HepG2 (cell line): ENCODE results near the gene DDAH1. TPM values are rescaled to one million over a fixed set of nuclear protein-coding genes. Genes with fewer than 3 reads are reported as not detected.
A peak's percentile ranks its signal among the peaks of the same experiment; 100 is the strongest.

Source experiments
- ATAC-seq: fragments of 200-7000 bp; cut with Tn5 transposase; 3 replicates; pipeline ENCODE4 v1.9.1; 2020; ENCODE audit warnings: mild to moderate bottlenecking, moderate library complexity
- BruUV-seq: library from RNA; stranded (reverse); fragments of 400-500 nt; replicated peaks from 2 replicates; lab custom pipeline; 2021; lab: Mats Ljungman, UMichigan
- CTCF ChIA-PET: fragments of 300-600 bp; formaldehyde crosslinking; extraction: SDS; loops from one replicate; lab custom pipeline; 2021; ENCODE audit warnings: low total read pairs, inconsistent platforms, low intra/inter-chr PET ratio; lab: Yijun Ruan, JAX
- POLR2A ChIA-PET: fragments of 350-600 bp; sonication (Branson Sonifier 250); formaldehyde crosslinking; loops from one replicate; lab custom pipeline; 2020; ENCODE audit warnings: antibody characterized with exemption, inconsistent platforms; lab: Yijun Ruan, JAX
- DNase-seq: peaks from one replicate; pipeline ENCODE4 v3.0.0-alpha.2; 2015; ENCODE audit warnings: low spot score
- FAIRE-seq: peaks from 3 replicates; lab custom pipeline; 2011; peaks lifted over from hg19 to GRCh38; lab: Jason Lieb, UNC
- H2AFZ ChIP-seq: one replicate; pipeline ENCODE4 v1.6.1; 2011; ENCODE audit warnings: low read length, inconsistent platforms
- H3K27ac ChIP-seq: fragments of 300-600 bp; 3 replicates; pipeline ENCODE4 v1.8.0; 2011; ENCODE audit warnings: mixed run types, mild to moderate bottlenecking, mixed read lengths, low read length, inconsistent platforms; ENCODE audit not compliant: insufficient read depth; ENCODE audit errors: extremely low read length
- H3K27me3 ChIP-seq, 2 experiments: fragments of 200-600 bp in 1 of 2; 2 replicates in 1 of 2; 3 replicates in 1 of 2; pipeline versions ENCODE4 v1.6.0 to v1.8.0; 2011; ENCODE audit warnings: low read length in 2 of 2, mild to moderate bottlenecking in 2 of 2, moderate library complexity in 2 of 2, inconsistent platforms in 1 of 2; ENCODE audit not compliant: insufficient read depth in 2 of 2, control insufficient read depth in 1 of 2
- H3K36me3 ChIP-seq, 2 experiments: fragments of 200-600 bp in 1 of 2; replicated peaks in 1 of 2; 2 replicates in 1 of 2; 3 replicates in 1 of 2; pipeline versions ENCODE4 v1.5.1 to v1.8.0; 2011; ENCODE audit warnings: low read length in 2 of 2, inconsistent platforms in 1 of 2; ENCODE audit not compliant: insufficient read depth in 2 of 2, control insufficient read depth in 1 of 2
- H3K4me1 ChIP-seq: 2 replicates; pipeline ENCODE4 v1.5.1; 2012; ENCODE audit warnings: low read length, inconsistent platforms; ENCODE audit not compliant: insufficient read depth
- H3K4me2 ChIP-seq: 2 replicates; pipeline ENCODE4 v1.6.0; 2011; ENCODE audit warnings: low read depth, low read length, inconsistent platforms
- H3K4me3 ChIP-seq, 3 experiments: fragments of 200-600 bp in 1 of 3; sonication (generic), shearing (Covaris generic) in 1 of 3; replicated peaks in 1 of 3; 2 replicates each; pipeline ENCODE4 v1.5.1; 2011 to 2016; ENCODE audit warnings: low read length in 3 of 3, inconsistent platforms in 2 of 3, low read depth in 2 of 3, mild to moderate bottlenecking in 2 of 3, control low read depth in 1 of 3, mixed read lengths in 1 of 3; ENCODE audit not compliant: insufficient read depth in 1 of 3
- H3K79me2 ChIP-seq: one replicate; pipeline ENCODE4 v1.6.1; 2011; ENCODE audit warnings: low read length, inconsistent platforms; ENCODE audit not compliant: insufficient read depth
- H3K9ac ChIP-seq: 2 replicates; pipeline ENCODE4 v1.6.0; 2011; ENCODE audit warnings: mild to moderate bottlenecking, low read depth, low read length, inconsistent platforms; ENCODE audit not compliant: insufficient read depth
- H3K9me3 ChIP-seq: 2 replicates; pipeline ENCODE4 v1.5.1; 2012; ENCODE audit warnings: mild to moderate bottlenecking, low read length
- H4K20me1 ChIP-seq: 2 replicates; pipeline ENCODE4 v1.6.0; 2011; ENCODE audit warnings: inconsistent platforms, mild to moderate bottlenecking, low read length, moderate library complexity; ENCODE audit not compliant: insufficient read depth
- TIGD3 ChIP-seq: sonication (generic); formaldehyde crosslinking; IDR thresholded peaks from 2 replicates; pipeline ENCODE4 v1.5.1; 2020; ENCODE audit warnings: mild to moderate bottlenecking, missing genetic modification reagents, borderline replicate concordance
- ZNF101 ChIP-seq: sonication (generic); formaldehyde crosslinking; IDR thresholded peaks from 2 replicates; pipeline ENCODE4 v1.4.0; 2020; ENCODE audit warnings: mild to moderate bottlenecking, low read depth, missing genetic modification reagents, borderline replicate concordance
- ZNF629 ChIP-seq: sonication (generic); formaldehyde crosslinking; conservative IDR thresholded peaks from 2 replicates; pipeline ENCODE4 v1.5.0; 2020; ENCODE audit warnings: missing genetic modification reagents
- in situ Hi-C: cut with HindIII; loops from 2 replicates; pipeline ENCODE4 v1.10.0; 2017; ENCODE audit warnings: low pct_unique_long_range_greater_than_20kb; ENCODE audit not compliant: extremely low pct_ligation_motif_present
- intact Hi-C: fragments of 100-400 bp; cut with micrococcal nuclease; formaldehyde crosslinking; loops from one replicate; pipeline ENCODE4 v1.10.0; 2022; ENCODE audit not compliant: unreplicated experiment
- polyA plus RNA-seq, 8 experiments: library from polyadenylated mRNA; depleted of rRNA in 3 of 8; stranded (reverse) in 7 of 8; unstranded in 1 of 8; fragments of >200 nt; fragmentation: Illumina TruSeq in 4 of 8; extraction: Trizol in 4 of 8; gene quantifications; 2 replicates each; pipeline versions ENCODE4 v1.2.1 to v1.2.3, GENCODE V29; 2011 to 2016; ENCODE audit warnings: low read depth in 4 of 8, missing spikeins in 1 of 8, mixed read lengths in 1 of 8; ENCODE audit not compliant: insufficient read depth in 1 of 8
- total RNA-seq, 5 experiments: library from RNA; depleted of rRNA; stranded (reverse); fragments of >200 nt; fragmentation: Illumina TruSeq; extraction: Trizol; gene quantifications; 2 replicates each; pipeline ENCODE4 v1.2.3, GENCODE V29; 2016; ENCODE audit warnings: low read depth in 1 of 5
- TF ChIP-seq, protein P1 (sequence below): sonication (generic); formaldehyde crosslinking; IDR thresholded peaks from 2 replicates; pipeline ENCODE4 v1.4.0; 2020; ENCODE audit warnings: missing genetic modification reagents, low read depth, mild to moderate bottlenecking, borderline replicate concordance

Gene DDAH1
- total and polyA plus RNA-seq, 2 of the 13 experiments (the other 11 are each of a cell fraction or from before 2014, with no cell fraction given) = 39.7 to 64.4 TPM

- TF ChIP-seq, protein P1, sequence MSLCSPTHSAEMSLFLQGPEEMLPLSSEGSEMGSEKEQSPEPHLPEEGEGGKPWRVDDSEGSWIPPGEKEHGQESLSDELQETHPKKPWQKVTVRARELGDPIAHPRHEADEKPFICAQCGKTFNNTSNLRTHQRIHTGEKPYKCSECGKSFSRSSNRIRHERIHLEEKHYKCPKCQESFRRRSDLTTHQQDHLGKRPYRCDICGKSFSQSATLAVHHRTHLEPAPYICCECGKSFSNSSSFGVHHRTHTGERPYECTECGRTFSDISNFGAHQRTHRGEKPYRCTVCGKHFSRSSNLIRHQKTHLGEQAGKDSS (CRISPR knock-in tag) = no peak
- TF ChIP-seq TIGD3 (CRISPR knock-in tag) = no peak
These were observed 101.9 kb downstream of the DDAH1 start (continued) for GRCh38 chr1:85363092-85363491.

- ChIA-PET CTCF (no interaction called here), POLR2A (no interaction called here)
- TF ChIP-seq ZNF101 = no peak
- TF ChIP-seq ZNF629 (CRISPR knock-in tag) = peak; percentile 86
- in situ Hi-C loops = no loop called here
- Histone ChIP-seq H3K4me2 (no peak overlapping the region), H3K36me3 (peaks cover 2 to 6% of the 10 kb centered on the region in 2 experiments; a peak in 1 of 5 replicates), H3K4me3 (no peak overlapping the region), H3K27me3 (no peaks in the 10 kb centered on the region), H3K27ac (no peak overlapping the region), H3K9me3 (no peaks in the 10 kb centered on the region), H4K20me1 (no peaks in the 10 kb centered on the region), H3K9ac (no peak overlapping the region), H2AFZ (no peak overlapping the region), H3K4me1 (peaks cover 15% of the 10 kb centered on the region; the same call in 1 of the 2 replicates), H3K79me2 (peaks cover 13% of the 10 kb centered on the region)
- BruUV-seq = no TSS peak
- FAIRE-seq (no peak), ATAC-seq (no peak), DNase-seq (no peak)
- intact Hi-C loops = no loop called here
These were observed 103.2 kb downstream of the DDAH1 start for GRCh38 chr1:85361606-85362296.
